Cardiac fibroblast (primary cell): ENCODE results near the gene KLF7.

Source experiments
- DNase-seq, 2 donors: peaks; one replicate each; pipeline versions ENCODE4 v3.0.0 to v3.0.0-alpha.2; 2010; ENCODE audit warnings: low read depth in 2 of 2
- H3K4me3 ChIP-seq, 2 donors: replicated peaks in 1 of 2; 1 replicate in 1 of 2; 2 replicates in 1 of 2; pipeline ENCODE4 v1.5.1; 2011; ENCODE audit warnings: low read depth in 2 of 2, low read length in 2 of 2, mild to moderate bottlenecking in 2 of 2, moderate library complexity in 1 of 2
- CTCF ChIP-seq: IDR thresholded peaks from one replicate; pipeline ENCODE4 v1.5.1; 2011; ENCODE audit warnings: low read depth, mild to moderate bottlenecking, low read length, inconsistent platforms

Gene KLF7

GRCh38 chr2:207130958-207131521 lies 34.7 kb downstream of the KLF7 start:
- no peak for TF ChIP-seq CTCF
- DNase-seq, result no peak
- H3K4me3 ChIP-seq, result no peak overlapping the region

- H3K4me3 ChIP-seq, result no peak overlapping the region
- no peak for DNase-seq
- TF ChIP-seq CTCF, result no peak
Observed at GRCh38 chr2:207129821-207130220, 35.9 kb downstream of the KLF7 start.

- TF ChIP-seq CTCF, result no peak
- H3K4me3 ChIP-seq, result no peak overlapping the region
Observed at GRCh38 chr2:207128867-207129266, 36.9 kb downstream of the KLF7 start.

GRCh38 chr2:207126724-207127308 lies 38.9 kb downstream of the KLF7 start:
- DNase-seq, result peak in 1 of 2 donors; percentile 57
- TF ChIP-seq CTCF, result no peak
- H3K4me3 ChIP-seq, result no peak overlapping the region

More at GRCh38 chr2:207128867-207129266, 36.9 kb downstream of the KLF7 start:
- no peak for DNase-seq

- no peak overlapping the region for H3K4me3 ChIP-seq
- DNase-seq, result no peak
- TF ChIP-seq CTCF, result no peak
Observed at GRCh38 chr2:207123776-207124391, 41.9 kb downstream of the KLF7 start.

- TF ChIP-seq CTCF, result no peak
- DNase-seq, result no peak
- H3K4me3 ChIP-seq, result no peak overlapping the region
Observed at GRCh38 chr2:207123335-207123744, 42.4 kb downstream of the KLF7 start.
